Stimulated activated memory B cell treated with anti-CD40 and anti-IgM and Interleukin-4, amounts not matched to agents 10 μg/mL and 1 μg/mL and 100 μg/mL, for 72 hours (primary cell): ENCODE measurements around the gene PCYT2.

ENCODE experiments used
- ATAC-seq: fragments of 150-1000 bp; cut with Tn5 transposase; 2 replicates; pipeline ENCODE4 v1.10.0; 2021
- H3K27ac Mint-ChIP-seq: one replicate; pipeline ENCODE4 v1.8.0; 2022; ENCODE audit warnings: mild to moderate bottlenecking, mixed read lengths
- H3K27me3 Mint-ChIP-seq: one replicate; pipeline ENCODE4 v1.8.0; 2022; ENCODE audit warnings: mixed read lengths
- H3K36me3 Mint-ChIP-seq: one replicate; pipeline ENCODE4 v1.8.0; 2022; ENCODE audit warnings: mixed read lengths
- H3K4me1 Mint-ChIP-seq: one replicate; pipeline ENCODE4 v1.8.0; 2022; ENCODE audit warnings: mixed read lengths
- H3K4me3 Mint-ChIP-seq: one replicate; pipeline ENCODE4 v1.8.0; 2022; ENCODE audit warnings: mild to moderate bottlenecking, moderate library complexity, mixed read lengths
- H3K9me3 Mint-ChIP-seq: one replicate; pipeline ENCODE4 v1.8.0; 2022; ENCODE audit warnings: mixed read lengths

The PCYT2 gene

GRCh38 chr17:81914103-81914850 lies 3.1 kb upstream of the PCYT2 start:
- ATAC-seq = no peak
- Mint-ChIP-seq H3K9me3 (no peaks in the 10 kb centered on the region), H3K36me3 (peaks cover 44% of the 10 kb centered on the region), H3K27me3 (no peaks in the 10 kb centered on the region), H3K4me1 (peaks cover 61% of the 10 kb centered on the region), H3K4me3 (no peak overlapping the region), H3K27ac (no peak overlapping the region)

GRCh38 chr17:81913394-81914102 lies 2.3 kb upstream of the PCYT2 start:
- H3K4me3 Mint-ChIP-seq = no peak overlapping the region
- H3K4me1 Mint-ChIP-seq = peaks cover 56% of the 10 kb centered on the region
- H3K27ac Mint-ChIP-seq = no peak overlapping the region
- ATAC-seq = no peak
- no peaks in the 10 kb centered on the region for H3K27me3 Mint-ChIP-seq
- peaks cover 47% of the 10 kb centered on the region for H3K36me3 Mint-ChIP-seq
- H3K9me3 Mint-ChIP-seq = no peaks in the 10 kb centered on the region

- Mint-ChIP-seq H3K36me3 (peaks cover 54% of the 10 kb centered on the region), H3K27me3 (no peaks in the 10 kb centered on the region), H3K27ac (no peak overlapping the region), H3K9me3 (no peaks in the 10 kb centered on the region), H3K4me1 (peaks cover 47% of the 10 kb centered on the region), H3K4me3 (peak overlapping the region; percentile 48)
- no peak for ATAC-seq
Measured at GRCh38 chr17:81912441-81913309, 1.5 kb upstream of the PCYT2 start.

GRCh38 chr17:81911969-81912368 lies 770 bp upstream of the PCYT2 start:
- H3K27ac Mint-ChIP-seq = peak overlapping the region; percentile 35
- H3K9me3 Mint-ChIP-seq = no peaks in the 10 kb centered on the region
- H3K4me3 Mint-ChIP-seq = peak overlapping the region; percentile 73
- H3K36me3 Mint-ChIP-seq = peaks cover 56% of the 10 kb centered on the region
- peaks cover 41% of the 10 kb centered on the region for H3K4me1 Mint-ChIP-seq
- ATAC-seq = no peak
- H3K27me3 Mint-ChIP-seq = no peaks in the 10 kb centered on the region

- Mint-ChIP-seq H3K9me3 (no peaks in the 10 kb centered on the region), H3K4me1 (peaks cover 30% of the 10 kb centered on the region), H3K4me3 (peak overlapping the region; percentile 77), H3K27me3 (no peaks in the 10 kb centered on the region), H3K27ac (no peak overlapping the region), H3K36me3 (peaks cover 57% of the 10 kb centered on the region)
- peak; percentile 63 for ATAC-seq
Measured at GRCh38 chr17:81910840-81911276, 341 bp downstream of the PCYT2 start.

- no peak for ATAC-seq
- H3K4me3 Mint-ChIP-seq = peak overlapping the region; percentile 77
- no peaks in the 10 kb centered on the region for H3K9me3 Mint-ChIP-seq
- H3K36me3 Mint-ChIP-seq = peaks cover 51% of the 10 kb centered on the region
- no peak overlapping the region for H3K27ac Mint-ChIP-seq
- no peaks in the 10 kb centered on the region for H3K27me3 Mint-ChIP-seq
- peaks cover 24% of the 10 kb centered on the region for H3K4me1 Mint-ChIP-seq
Measured at GRCh38 chr17:81909966-81910839, 996 bp downstream of the PCYT2 start.

- no peaks in the 10 kb centered on the region for H3K9me3 Mint-ChIP-seq
- H3K4me1 Mint-ChIP-seq = peaks cover 21% of the 10 kb centered on the region
- H3K27me3 Mint-ChIP-seq = no peaks in the 10 kb centered on the region
- no peak overlapping the region for H3K27ac Mint-ChIP-seq
- ATAC-seq = no peak
- H3K4me3 Mint-ChIP-seq = no peak overlapping the region
- peaks cover 49% of the 10 kb centered on the region for H3K36me3 Mint-ChIP-seq
Measured at GRCh38 chr17:81909231-81909630, 2.0 kb downstream of the PCYT2 start.

GRCh38 chr17:81908793-81909192 lies 2.4 kb downstream of the PCYT2 start:
- Mint-ChIP-seq H3K4me3 (no peak overlapping the region), H3K27ac (no peak overlapping the region), H3K4me1 (peaks cover 21% of the 10 kb centered on the region), H3K36me3 (peaks cover 50% of the 10 kb centered on the region), H3K9me3 (no peaks in the 10 kb centered on the region), H3K27me3 (no peaks in the 10 kb centered on the region)
- ATAC-seq = no peak

GRCh38 chr17:81907219-81908145 lies 3.7 kb downstream of the PCYT2 start:
- no peak overlapping the region for H3K27ac Mint-ChIP-seq
- no peaks in the 10 kb centered on the region for H3K9me3 Mint-ChIP-seq
- H3K4me1 Mint-ChIP-seq = peaks cover 21% of the 10 kb centered on the region
- no peaks in the 10 kb centered on the region for H3K27me3 Mint-ChIP-seq
- H3K36me3 Mint-ChIP-seq = peaks cover 37% of the 10 kb centered on the region
- no peak overlapping the region for H3K4me3 Mint-ChIP-seq
- no peak for ATAC-seq

GRCh38 chr17:81906476-81907218 lies 4.6 kb downstream of the PCYT2 start:
- peaks cover 17% of the 10 kb centered on the region for H3K4me1 Mint-ChIP-seq
- peaks cover under 1% of the 10 kb centered on the region for H3K27me3 Mint-ChIP-seq
- no peaks in the 10 kb centered on the region for H3K9me3 Mint-ChIP-seq
- no peak overlapping the region for H3K4me3 Mint-ChIP-seq
- no peak overlapping the region for H3K27ac Mint-ChIP-seq
- peaks cover 29% of the 10 kb centered on the region for H3K36me3 Mint-ChIP-seq
- ATAC-seq = no peak

GRCh38 chr17:81905993-81906392 lies 5.2 kb downstream of the PCYT2 start:
- Mint-ChIP-seq H3K4me3 (no peak overlapping the region), H3K4me1 (peaks cover 21% of the 10 kb centered on the region), H3K27me3 (peaks cover 7% of the 10 kb centered on the region), H3K9me3 (no peaks in the 10 kb centered on the region), H3K36me3 (peaks cover 30% of the 10 kb centered on the region), H3K27ac (no peak overlapping the region)
- ATAC-seq = no peak

GRCh38 chr17:81905424-81905875 lies 5.7 kb downstream of the PCYT2 start:
- H3K4me1 Mint-ChIP-seq = peaks cover 20% of the 10 kb centered on the region
- no peak overlapping the region for H3K4me3 Mint-ChIP-seq
- peaks cover 36% of the 10 kb centered on the region for H3K36me3 Mint-ChIP-seq
- no peak overlapping the region for H3K27ac Mint-ChIP-seq
- H3K9me3 Mint-ChIP-seq = no peaks in the 10 kb centered on the region
- ATAC-seq = no peak
- H3K27me3 Mint-ChIP-seq = peaks cover 12% of the 10 kb centered on the region
